AG10803 (cell line): ENCODE data around the gene SCO2.

Experiments
- DNase-seq: peaks from one replicate; pipeline ENCODE4 v3.0.0; 2010; ENCODE audit warnings: low read depth
- H3K4me3 ChIP-seq: 2 replicates; pipeline ENCODE4 v1.5.1; 2011; ENCODE audit warnings: mild to moderate bottlenecking, low read length, control low read depth
- CTCF ChIP-seq: conservative IDR thresholded peaks from 2 replicates; pipeline ENCODE4 v1.5.1; 2011; ENCODE audit warnings: mild to moderate bottlenecking, low read length, control low read depth, inconsistent platforms

SCO2 gene

GRCh38 chr22:50526834-50527801 is 1.7 kb upstream of the SCO2 start:
- no peak for TF ChIP-seq CTCF
- DNase-seq, result peak; percentile 38
- H3K4me3 ChIP-seq, result peak overlapping the region; percentile 75

- TF ChIP-seq CTCF, result peak; percentile 32
- peak; percentile 79 for DNase-seq
- peak overlapping the region; percentile 75 for H3K4me3 ChIP-seq
Observed at GRCh38 chr22:50526108-50526833, 873 bp upstream of the SCO2 start.

GRCh38 chr22:50525858-50526107 is 385 bp upstream of the SCO2 start:
- H3K4me3 ChIP-seq, result peak overlapping the region; percentile 75
- TF ChIP-seq CTCF, result no peak
- no peak for DNase-seq

- peak overlapping the region; percentile 75 for H3K4me3 ChIP-seq
- no peak for TF ChIP-seq CTCF
- DNase-seq, result no peak
Observed at GRCh38 chr22:50524676-50525103, 708 bp downstream of the SCO2 start.

- H3K4me3 ChIP-seq, result peak overlapping the region; percentile 75
- no peak for DNase-seq
- no peak for TF ChIP-seq CTCF
Observed at GRCh38 chr22:50523806-50524675, 1.4 kb downstream of the SCO2 start.

GRCh38 chr22:50523458-50523805 is 2.0 kb downstream of the SCO2 start:
- no peak overlapping the region for H3K4me3 ChIP-seq

More at GRCh38 chr22:50523458-50523805, 2.0 kb downstream of the SCO2 start:
- no peak for DNase-seq
- TF ChIP-seq CTCF, result no peak
